SW 1271 (cell line): ENCODE data around the gene SH2D6.
"Not testable (repeated sequence)": the region's sequence is repeated elsewhere in the genome, so short reads cannot be mapped to it uniquely, and the experiment has no call there.

ENCODE experiments used
- DNase-seq, 2 experiments: peaks; one replicate each; lab custom pipeline; 2025; lab: John Stamatoyannopoulos, UW

The SH2D6 gene

GRCh38 chr2:85418132-85419008 lies at the start of gene SH2D6:
Gene SH2D6, plus strand, starts transcription at chr2:85418714. Its CDS starts 10,752 bp downstream, at chr2:85429466.
- peak; percentile 44 to 87 for DNase-seq

- no peak for DNase-seq
These were observed 49.6 kb upstream of the SH2D6 start for GRCh38 chr2:85368921-85369320.

- no peak for DNase-seq
These were observed 49.0 kb upstream of the SH2D6 start for GRCh38 chr2:85369500-85369899.

GRCh38 chr2:85371045-85371444 lies 47.5 kb upstream of the SH2D6 start:
- no peak for DNase-seq

GRCh38 chr2:85376291-85377065 lies 42.0 kb upstream of the SH2D6 start:
- no peak for DNase-seq

- DNase-seq: no peak
These were observed 41.4 kb upstream of the SH2D6 start for GRCh38 chr2:85377083-85377482.

- DNase-seq: no peak
These were observed 40.3 kb upstream of the SH2D6 start for GRCh38 chr2:85378257-85378656.

GRCh38 chr2:85380048-85380447 lies 38.5 kb upstream of the SH2D6 start:
- DNase-seq: no peak

GRCh38 chr2:85383151-85383550 lies 35.4 kb upstream of the SH2D6 start:
- DNase-seq: not testable (repeated sequence)

- no peak for DNase-seq
These were observed 34.7 kb upstream of the SH2D6 start for GRCh38 chr2:85383850-85384249.

GRCh38 chr2:85385746-85386145 lies 32.8 kb upstream of the SH2D6 start:
- no peak for DNase-seq

GRCh38 chr2:85387754-85388153 lies 30.8 kb upstream of the SH2D6 start:
- no peak for DNase-seq

- no peak for DNase-seq
These were observed 29.5 kb upstream of the SH2D6 start for GRCh38 chr2:85388878-85389538.

GRCh38 chr2:85390941-85391669 lies 27.4 kb upstream of the SH2D6 start:
- DNase-seq: no peak

- no peak for DNase-seq
These were observed 24.7 kb upstream of the SH2D6 start for GRCh38 chr2:85393836-85394235.

GRCh38 chr2:85394261-85394681 lies 24.2 kb upstream of the SH2D6 start:
- DNase-seq: no peak

- no peak for DNase-seq
These were observed 23.5 kb upstream of the SH2D6 start for GRCh38 chr2:85394976-85395375.

GRCh38 chr2:85395912-85396475 lies 22.5 kb upstream of the SH2D6 start:
- no peak for DNase-seq

GRCh38 chr2:85396531-85397470 lies 21.7 kb upstream of the SH2D6 start:
- no peak for DNase-seq

- DNase-seq: no peak
These were observed 20.6 kb upstream of the SH2D6 start for GRCh38 chr2:85397925-85398331.
